DMS153 treated with DMSO at 0.1 percent for 48 hours (cell line): ENCODE results near the gene PPIL1.
"Not testable (repeated sequence)": the region's sequence is repeated elsewhere in the genome, so short reads cannot be mapped to it uniquely, and the experiment has no call there.

Source experiments
- DNase-seq: peaks from one replicate; lab custom pipeline; 2025; ENCODE audit not compliant: unreplicated experiment; lab: John Stamatoyannopoulos, UW

The PPIL1 gene

GRCh38 chr6:36874443-36875249, at the start of gene PPIL1:
TSS of gene PPIL1 (minus strand) at chr6:36874803. CDS start at chr6:36874772, 31 bp downstream.
- DNase-seq, result peak; percentile 64

DNA sequence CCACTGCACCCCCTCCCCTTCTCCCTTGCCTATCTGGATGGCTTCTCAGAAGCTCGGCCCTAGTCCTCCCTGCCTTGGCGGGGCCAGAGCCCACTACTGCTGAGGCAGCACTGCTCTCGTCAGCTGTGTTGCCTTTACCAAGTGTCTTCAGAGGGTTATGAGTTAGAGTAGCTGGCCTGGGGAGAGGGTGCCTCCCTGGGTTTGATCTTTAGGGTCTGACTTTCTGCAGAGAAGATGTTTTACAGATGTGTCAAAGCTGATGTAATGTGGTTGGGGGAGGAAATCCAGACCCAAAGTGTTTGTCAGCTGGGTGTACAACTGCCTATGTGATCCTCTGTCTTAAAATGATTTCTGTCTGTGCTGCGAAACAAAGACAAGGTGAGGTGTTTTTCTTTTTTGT, 49.5 kb upstream of the PPIL1 start:
- no peak for DNase-seq

GRCh38 chr6:36920546-36920945, 45.9 kb upstream of the PPIL1 start:
- DNase-seq, result no peak

DNA sequence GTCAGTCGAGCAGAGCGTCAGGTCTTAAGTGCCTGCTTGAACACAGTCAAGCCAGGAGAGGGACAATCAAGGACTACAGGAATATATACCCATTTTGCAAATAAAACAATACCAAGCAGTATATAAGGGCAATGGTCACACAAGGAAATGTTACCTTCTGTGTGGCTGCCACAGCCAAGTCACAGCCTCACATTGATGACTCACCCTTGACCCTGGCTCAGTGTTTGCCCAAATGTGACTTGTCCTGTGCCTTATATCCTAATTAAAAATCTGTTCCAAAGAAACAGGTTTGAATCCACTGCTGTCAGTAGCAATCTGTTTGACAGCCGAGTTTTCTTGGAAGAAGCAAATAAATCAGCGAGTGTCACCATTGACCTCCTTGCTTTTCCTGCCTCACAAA, 45.4 kb upstream of the PPIL1 start:
- no peak for DNase-seq

DNA sequence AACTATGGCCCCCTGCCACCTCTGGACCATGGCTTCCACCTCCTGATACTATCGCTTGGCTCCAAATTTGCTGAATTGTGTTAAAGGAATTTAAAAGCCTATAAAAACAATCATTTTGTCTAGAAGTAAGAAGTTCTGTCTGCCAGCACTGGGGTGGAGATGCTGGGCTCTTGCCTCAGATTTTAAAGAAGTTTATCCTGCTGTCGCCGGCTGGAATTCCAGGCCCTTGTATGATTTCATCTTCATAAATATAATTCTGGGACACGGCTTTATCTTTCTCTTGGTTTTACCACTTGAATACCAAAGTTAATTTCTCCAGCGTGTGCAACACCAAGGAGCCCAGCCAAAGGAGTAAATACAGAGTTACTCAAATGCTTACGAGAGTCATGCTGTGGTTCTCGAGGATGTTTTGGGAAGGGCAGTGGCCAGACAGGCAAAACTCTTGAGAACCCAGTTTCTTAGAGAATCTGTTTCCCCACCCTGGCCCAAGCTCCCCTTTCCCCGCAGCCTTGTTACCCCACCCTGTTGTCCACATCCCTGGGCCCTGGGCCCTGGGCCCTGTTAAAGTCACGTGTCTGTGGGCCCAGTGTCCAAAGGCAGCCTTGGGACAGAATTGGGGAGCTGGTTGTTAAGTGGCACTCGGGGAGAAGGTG, 43.1 kb upstream of the PPIL1 start:
- DNase-seq, result no peak

- no peak for DNase-seq
These were observed 41.5 kb upstream of the PPIL1 start for GRCh38 chr6:36916126-36916525.

DNA sequence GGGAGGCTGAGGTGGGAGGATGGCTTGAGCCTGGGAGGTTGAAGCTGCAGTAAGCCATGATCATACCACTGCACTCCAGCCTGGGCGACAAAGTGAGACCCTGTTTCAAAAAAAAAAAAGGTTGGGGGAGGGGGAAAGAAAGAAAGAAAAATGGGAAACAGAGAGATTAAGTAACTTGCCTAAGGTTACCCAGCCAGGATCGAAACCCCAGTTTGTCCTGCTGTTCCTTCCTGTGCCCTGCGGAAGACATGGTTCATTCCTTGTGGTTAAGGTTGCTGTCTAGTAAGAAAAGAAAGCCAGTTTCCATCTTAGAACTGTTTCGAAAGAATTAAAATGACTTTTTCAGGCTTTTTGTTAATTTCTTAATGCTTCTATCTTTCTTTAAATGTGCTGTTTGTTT, 41.0 kb upstream of the PPIL1 start:
- DNase-seq, result no peak

DNA sequence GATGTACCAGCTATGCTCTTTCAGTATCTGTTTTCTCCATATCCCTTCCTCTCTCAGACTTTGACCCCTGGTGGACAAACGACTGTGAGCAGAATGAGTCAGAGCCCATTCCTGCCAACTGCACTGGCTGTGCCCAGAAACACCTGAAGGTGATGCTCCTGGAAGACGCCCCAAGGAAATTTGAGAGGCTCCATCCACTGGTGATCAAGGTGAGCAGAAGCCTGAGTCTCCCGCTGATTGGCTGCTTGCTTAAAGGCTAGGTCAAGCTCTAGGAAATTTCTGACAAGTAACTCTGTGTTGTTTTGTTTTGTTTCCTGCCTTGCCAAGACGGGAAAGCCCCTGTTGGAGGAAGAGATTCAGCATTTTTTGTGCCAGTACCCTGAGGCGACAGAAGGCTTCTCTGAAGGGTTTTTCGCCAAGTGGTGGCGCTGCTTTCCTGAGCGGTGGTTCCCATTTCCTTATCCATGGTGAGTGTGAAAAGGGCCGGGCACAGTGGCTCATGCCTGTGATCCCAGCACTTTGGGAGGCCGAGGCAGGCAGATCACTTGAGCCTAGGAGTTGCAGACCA, 39.7 kb upstream of the PPIL1 start:
- no peak for DNase-seq

GRCh38 chr6:36913082-36913481, 38.5 kb upstream of the PPIL1 start:
- no peak for DNase-seq

DNA sequence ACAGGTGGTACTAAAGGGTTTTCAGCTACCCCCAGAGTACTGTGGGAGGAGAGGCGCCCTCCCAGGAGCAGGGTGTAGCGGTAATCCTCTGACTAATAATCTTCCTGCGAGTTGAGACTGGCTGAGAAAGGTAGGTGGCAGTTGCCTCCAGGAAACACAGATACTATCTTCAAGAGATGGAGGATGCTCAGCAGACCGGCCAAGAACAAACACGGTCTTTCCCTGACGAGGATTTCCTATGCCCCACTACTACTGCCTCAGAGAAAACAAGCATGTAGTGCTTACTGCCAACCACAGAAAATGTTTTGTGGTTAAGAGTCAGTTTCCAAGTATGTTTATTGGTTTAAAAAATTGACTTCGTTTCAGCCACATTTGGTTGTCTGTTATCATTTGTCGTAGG, 38.0 kb upstream of the PPIL1 start:
- DNase-seq, result no peak

GRCh38 chr6:36912030-36912454, 37.4 kb upstream of the PPIL1 start:
- DNase-seq, result no peak

DNA sequence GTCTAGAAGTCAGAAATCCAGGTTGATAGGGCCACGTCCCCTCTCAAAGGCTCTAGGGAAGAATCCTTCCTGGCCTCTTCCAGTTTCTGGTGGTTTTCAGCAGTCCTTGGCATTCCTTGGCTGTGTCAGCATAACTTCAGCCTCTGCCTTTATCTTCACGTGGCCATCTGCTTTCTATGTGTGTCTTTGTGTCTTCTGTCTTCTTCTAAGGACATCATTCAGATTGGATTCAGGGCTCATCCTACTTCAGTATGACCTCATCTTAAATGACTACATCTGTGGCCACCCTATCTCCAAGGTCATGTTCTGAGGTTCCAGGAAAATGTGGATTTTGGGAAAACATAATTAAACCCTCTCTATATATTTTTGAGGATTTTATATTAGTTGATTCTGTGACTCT, 34.1 kb upstream of the PPIL1 start:
- no peak for DNase-seq

DNA sequence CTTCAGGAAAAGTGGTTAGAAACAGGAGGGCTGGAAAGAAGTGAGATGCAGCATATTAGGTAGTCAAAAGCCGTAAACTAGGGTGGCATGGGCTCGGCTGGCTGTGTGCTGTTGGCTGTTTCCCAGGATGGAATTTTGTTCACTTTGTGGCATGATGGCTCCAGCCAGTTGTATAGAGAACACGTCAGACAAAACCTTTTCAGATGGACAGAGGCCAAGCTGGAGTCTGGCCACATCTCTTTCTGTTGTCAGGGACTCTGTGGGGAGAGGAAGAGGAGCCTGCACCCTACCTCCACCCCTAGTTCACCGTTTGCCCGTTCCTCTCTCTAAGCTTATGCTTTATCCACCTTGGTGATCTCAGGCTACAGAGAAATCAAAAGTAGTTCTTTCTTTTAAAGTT, 33.2 kb upstream of the PPIL1 start:
- DNase-seq, result no peak

DNA sequence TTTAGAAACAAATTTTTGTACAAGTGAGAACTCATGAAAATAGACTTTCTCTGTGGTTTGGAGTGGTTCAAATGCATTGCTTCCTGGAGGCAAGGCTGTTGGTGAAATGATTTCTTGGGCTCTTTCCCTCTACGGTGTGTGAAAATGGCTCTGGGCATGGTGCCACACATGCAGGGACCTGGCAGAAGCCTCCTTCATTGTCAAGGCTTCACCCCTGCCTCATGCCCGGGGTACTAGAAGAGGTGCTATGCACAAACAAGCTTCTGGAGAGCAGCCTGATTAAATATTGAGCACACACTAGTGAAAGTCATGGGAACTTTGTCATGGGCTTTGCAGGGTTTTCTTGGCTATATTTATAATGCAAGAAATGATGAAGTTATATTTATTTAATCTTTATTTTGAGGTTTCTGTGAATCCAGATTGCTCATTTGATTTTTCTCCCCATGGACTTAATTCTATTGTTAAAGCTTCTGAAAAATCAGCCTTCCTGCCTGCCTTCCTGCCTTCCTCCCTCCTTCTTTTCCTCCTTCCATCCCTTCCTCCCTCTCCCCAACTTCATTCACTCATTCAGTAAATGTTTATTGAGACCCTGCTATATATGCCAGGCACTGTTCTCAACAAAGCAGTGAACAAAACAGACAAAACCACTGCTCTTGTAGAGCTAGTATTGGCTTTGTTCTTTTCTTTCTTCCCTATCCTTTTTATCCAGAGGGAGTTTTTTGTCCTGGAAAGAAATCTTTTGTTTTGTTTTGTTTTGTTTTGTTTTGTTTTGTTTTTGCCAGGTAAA, 32.1 kb upstream of the PPIL1 start:
- DNase-seq, result peak; percentile 57

- DNase-seq, result no peak
These were observed 30.3 kb upstream of the PPIL1 start for GRCh38 chr6:36904851-36905393.

GRCh38 chr6:36904114-36904513, 29.5 kb upstream of the PPIL1 start:
- no peak for DNase-seq

- DNase-seq, result no peak
These were observed 23.0 kb upstream of the PPIL1 start for GRCh38 chr6:36897609-36898008.

- no peak for DNase-seq
These were observed 19.7 kb upstream of the PPIL1 start for GRCh38 chr6:36893976-36894932.

DNA sequence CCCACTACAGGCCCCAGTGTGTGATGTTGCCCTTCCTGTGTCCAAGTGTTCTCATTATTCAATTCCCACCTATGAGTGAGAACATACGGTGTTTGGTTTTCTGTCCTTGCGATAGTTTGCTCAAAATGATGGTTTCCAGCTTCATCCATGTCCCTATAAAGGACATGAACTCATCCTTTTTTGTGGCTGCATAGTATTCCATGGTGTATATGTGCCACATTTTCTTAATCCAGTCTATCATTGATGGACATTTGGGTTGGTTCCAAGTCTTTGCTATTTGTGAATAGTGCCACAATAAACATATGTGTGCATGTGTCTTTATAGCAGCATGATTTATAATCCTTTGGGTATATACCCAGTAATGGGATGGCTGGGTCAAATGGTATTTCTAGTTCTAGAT, 16.6 kb upstream of the PPIL1 start:
- not testable (repeated sequence) for DNase-seq

GRCh38 chr6:36890112-36890663, 15.6 kb upstream of the PPIL1 start:
- DNase-seq, result no peak
